ENCODE measurements around the gene NANOS3. TPM values are rescaled to one million over a fixed set of nuclear protein-coding genes. Genes with fewer than 3 reads are reported as not detected.

Gene NANOS3
- total and polyA plus RNA-seq, 10 of the 15 experiments (the other 5 are each of a cell fraction or from before 2014, with no cell fraction given): 0.31 to 1.7 (median 0.81) TPM

- peak; percentile 90 for TF ChIP-seq SP1 (IDR thresholded peaks at IDR 0.05; ENCODE audit: low read depth, low read length)
- no peak for TF ChIP-seq SMC3 (IDR thresholded peaks at IDR 0.05; ENCODE audit: borderline replicate concordance, low read length)
- peak; percentile 86 to 94 for TF ChIP-seq EP300 (IDR thresholded peaks at IDR 0.05; ENCODE audit: borderline replicate concordance in 1 of 2, control insufficient read depth in 1 of 2, low read depth in 2 of 2, low read length in 2 of 2)
- TF ChIP-seq TCF7 (IDR thresholded peaks at IDR 0.05; ENCODE audit: borderline replicate concordance): peak; percentile 85
- no peak; the same call in 1 of the 2 replicates for TF ChIP-seq FOXM1 (IDR thresholded peaks at IDR 0.05; ENCODE audit: low read depth, low read length)
- no peak; the same call in 1 of the 2 replicates for TF ChIP-seq TARDBP (IDR thresholded peaks at IDR 0.05; ENCODE audit: borderline replicate concordance)
- peak; percentile 79 for TF ChIP-seq POLR2AphosphoS5 (IDR thresholded peaks at IDR 0.05; ENCODE audit: low read length)
- TF ChIP-seq RBBP5 (conservative IDR thresholded peaks at IDR 0.05): no peak
- TF ChIP-seq BACH1 (IDR thresholded peaks at IDR 0.05; ENCODE audit: borderline replicate concordance): peak; percentile 47; the same call in 1 of the 2 replicates
- TF ChIP-seq TCF3 (IDR thresholded peaks at IDR 0.05; ENCODE audit: borderline replicate concordance, insufficient read depth, low read depth, low read length): peak; percentile 72; the same call in 1 of the 2 replicates
- TF ChIP-seq STAT3 (IDR thresholded peaks at IDR 0.05; ENCODE audit: low read depth, low read length): no peak
- TF ChIP-seq, protein P1, sequence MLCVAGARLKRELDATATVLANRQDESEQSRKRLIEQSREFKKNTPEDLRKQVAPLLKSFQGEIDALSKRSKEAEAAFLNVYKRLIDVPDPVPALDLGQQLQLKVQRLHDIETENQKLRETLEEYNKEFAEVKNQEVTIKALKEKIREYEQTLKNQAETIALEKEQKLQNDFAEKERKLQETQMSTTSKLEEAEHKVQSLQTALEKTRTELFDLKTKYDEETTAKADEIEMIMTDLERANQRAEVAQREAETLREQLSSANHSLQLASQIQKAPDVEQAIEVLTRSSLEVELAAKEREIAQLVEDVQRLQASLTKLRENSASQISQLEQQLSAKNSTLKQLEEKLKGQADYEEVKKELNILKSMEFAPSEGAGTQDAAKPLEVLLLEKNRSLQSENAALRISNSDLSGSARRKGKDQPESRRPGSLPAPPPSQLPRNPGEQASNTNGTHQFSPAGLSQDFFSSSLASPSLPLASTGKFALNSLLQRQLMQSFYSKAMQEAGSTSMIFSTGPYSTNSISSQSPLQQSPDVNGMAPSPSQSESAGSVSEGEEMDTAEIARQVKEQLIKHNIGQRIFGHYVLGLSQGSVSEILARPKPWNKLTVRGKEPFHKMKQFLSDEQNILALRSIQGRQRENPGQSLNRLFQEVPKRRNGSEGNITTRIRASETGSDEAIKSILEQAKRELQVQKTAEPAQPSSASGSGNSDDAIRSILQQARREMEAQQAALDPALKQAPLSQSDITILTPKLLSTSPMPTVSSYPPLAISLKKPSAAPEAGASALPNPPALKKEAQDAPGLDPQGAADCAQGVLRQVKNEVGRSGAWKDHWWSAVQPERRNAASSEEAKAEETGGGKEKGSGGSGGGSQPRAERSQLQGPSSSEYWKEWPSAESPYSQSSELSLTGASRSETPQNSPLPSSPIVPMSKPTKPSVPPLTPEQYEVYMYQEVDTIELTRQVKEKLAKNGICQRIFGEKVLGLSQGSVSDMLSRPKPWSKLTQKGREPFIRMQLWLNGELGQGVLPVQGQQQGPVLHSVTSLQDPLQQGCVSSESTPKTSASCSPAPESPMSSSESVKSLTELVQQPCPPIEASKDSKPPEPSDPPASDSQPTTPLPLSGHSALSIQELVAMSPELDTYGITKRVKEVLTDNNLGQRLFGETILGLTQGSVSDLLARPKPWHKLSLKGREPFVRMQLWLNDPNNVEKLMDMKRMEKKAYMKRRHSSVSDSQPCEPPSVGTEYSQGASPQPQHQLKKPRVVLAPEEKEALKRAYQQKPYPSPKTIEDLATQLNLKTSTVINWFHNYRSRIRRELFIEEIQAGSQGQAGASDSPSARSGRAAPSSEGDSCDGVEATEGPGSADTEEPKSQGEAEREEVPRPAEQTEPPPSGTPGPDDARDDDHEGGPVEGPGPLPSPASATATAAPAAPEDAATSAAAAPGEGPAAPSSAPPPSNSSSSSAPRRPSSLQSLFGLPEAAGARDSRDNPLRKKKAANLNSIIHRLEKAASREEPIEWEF (IDR thresholded peaks at IDR 0.05; ENCODE audit: insufficient replicate concordance, low read depth, low read length): no peak
- TF ChIP-seq IRF3 (IDR thresholded peaks at IDR 0.05): peak; percentile 22; the same call in 1 of the 2 replicates
- peak; percentile 46; the same call in 1 of the 2 replicates for TF ChIP-seq NR2C1 (IDR thresholded peaks at IDR 0.05)
- TF ChIP-seq, protein P2, sequence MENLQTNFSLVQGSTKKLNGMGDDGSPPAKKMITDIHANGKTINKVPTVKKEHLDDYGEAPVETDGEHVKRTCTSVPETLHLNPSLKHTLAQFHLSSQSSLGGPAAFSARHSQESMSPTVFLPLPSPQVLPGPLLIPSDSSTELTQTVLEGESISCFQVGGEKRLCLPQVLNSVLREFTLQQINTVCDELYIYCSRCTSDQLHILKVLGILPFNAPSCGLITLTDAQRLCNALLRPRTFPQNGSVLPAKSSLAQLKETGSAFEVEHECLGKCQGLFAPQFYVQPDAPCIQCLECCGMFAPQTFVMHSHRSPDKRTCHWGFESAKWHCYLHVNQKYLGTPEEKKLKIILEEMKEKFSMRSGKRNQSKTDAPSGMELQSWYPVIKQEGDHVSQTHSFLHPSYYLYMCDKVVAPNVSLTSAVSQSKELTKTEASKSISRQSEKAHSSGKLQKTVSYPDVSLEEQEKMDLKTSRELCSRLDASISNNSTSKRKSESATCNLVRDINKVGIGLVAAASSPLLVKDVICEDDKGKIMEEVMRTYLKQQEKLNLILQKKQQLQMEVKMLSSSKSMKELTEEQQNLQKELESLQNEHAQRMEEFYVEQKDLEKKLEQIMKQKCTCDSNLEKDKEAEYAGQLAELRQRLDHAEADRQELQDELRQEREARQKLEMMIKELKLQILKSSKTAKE (IDR thresholded peaks at IDR 0.05; ENCODE audit: low read depth, poor library complexity, severe bottlenecking): peak; percentile 75
- peak; percentile 55; the same call in 1 of the 2 replicates for TF ChIP-seq MTA3 (IDR thresholded peaks at IDR 0.05; ENCODE audit: borderline replicate concordance, low read length)
- TF ChIP-seq POLR2AphosphoS2 (IDR thresholded peaks at IDR 0.05; ENCODE audit: low read depth, low read length): 0 out of 2 replicates have a peak, but pooled peaks have one; percentile 45
- peak; percentile 64 for TF ChIP-seq STAT1 (conservative IDR thresholded peaks at IDR 0.05)
- TF ChIP-seq IRF4 (IDR thresholded peaks at IDR 0.05; ENCODE audit: low read depth, low read length): no peak
- TF ChIP-seq MTA2 (IDR thresholded peaks at IDR 0.05; ENCODE audit: low read depth): peak; percentile 78
- TF ChIP-seq IKZF1 (conservative IDR thresholded peaks at IDR 0.05): peak; percentile 95
- TF ChIP-seq RAD21 (IDR thresholded peaks at IDR 0.05; ENCODE audit: insufficient read depth, low read depth, low read length): no peak
Measured at GRCh38 chr19:13846557-13847406, 30.2 kb upstream of the NANOS3 start (continued).
